Right lobe of liver (tissue), 4 donors: Measurements from ENCODE around the gene WDR90.

Source experiments
- CTCF ChIP-seq, 4 donors: fragments of 200-600 bp in 3 of 4; fragments of 450-650 bp in 1 of 4; IDR thresholded peaks; one replicate each; pipeline versions ENCODE4 v1.5.1 to v1.8.0; 2016 to 2022; ENCODE audit warnings: antibody characterized with exemption in 4 of 4, mild to moderate bottlenecking in 2 of 4
- POLR2A ChIP-seq: fragments of 450-650 bp; IDR thresholded peaks from one replicate; pipeline ENCODE4 v1.6.1; 2017; ENCODE audit warnings: antibody characterized with exemption, mild to moderate bottlenecking
- donor health status: DM: no; HTN: no; CAD: no.
- donor health status: DM: no; HTN: no; CAD: no.
- donor health status: DM: no; HTN: yes; CAD: no.

GRCh38 chr16:627454-628239 lies 21.5 kb upstream of the WDR90 start:
- TF ChIP-seq POLR2A (no peak), CTCF (IDR thresholded peaks at IDR 0.05) (no peak)
